GM12864 (cell line): ENCODE measurements around the gene SPNS3.
A peak's percentile ranks its signal among the peaks of the same experiment; 100 is the strongest.

Experiments
- DNase-seq: peaks from one replicate; pipeline ENCODE4 v3.0.0-alpha.2; 2011; ENCODE audit warnings: low read depth
- H3K4me3 ChIP-seq: 2 replicates; pipeline ENCODE4 v1.5.1; 2011; ENCODE audit warnings: mild to moderate bottlenecking, low read depth, low read length, control low read depth
- CTCF ChIP-seq: IDR thresholded peaks from 2 replicates; pipeline ENCODE4 v1.5.1; 2011; ENCODE audit warnings: low read depth, mild to moderate bottlenecking, moderate library complexity, low read length, control low read depth, inconsistent platforms; ENCODE audit errors: missing control alignments

SPNS3 gene

GRCh38 chr17:4409659-4410058, 24.1 kb upstream of the SPNS3 start:
- no peak for TF ChIP-seq CTCF
- no peak overlapping the region for H3K4me3 ChIP-seq
- DNase-seq = no peak

- TF ChIP-seq CTCF = no peak
- DNase-seq = no peak
- no peak overlapping the region for H3K4me3 ChIP-seq
Measured at GRCh38 chr17:4411201-4411600, 22.5 kb upstream of the SPNS3 start.

- TF ChIP-seq CTCF = peak; percentile 93
- no peak overlapping the region; the same call in 1 of the 2 replicates for H3K4me3 ChIP-seq
- DNase-seq = peak; percentile 82
Measured at GRCh38 chr17:4412933-4413831, 20.6 kb upstream of the SPNS3 start.

- no peak for TF ChIP-seq CTCF
- H3K4me3 ChIP-seq = no peak overlapping the region
- no peak for DNase-seq
Measured at GRCh38 chr17:4417129-4417667, 16.5 kb upstream of the SPNS3 start.

- DNase-seq = no peak
- H3K4me3 ChIP-seq = no peak overlapping the region
- peak; percentile 95 for TF ChIP-seq CTCF
Measured at GRCh38 chr17:4420692-4421131, 13.0 kb upstream of the SPNS3 start.

- DNase-seq = no peak
- H3K4me3 ChIP-seq = no peak overlapping the region
- TF ChIP-seq CTCF = no peak
Measured at GRCh38 chr17:4422864-4423263, 10.9 kb upstream of the SPNS3 start.

- H3K4me3 ChIP-seq = no peak overlapping the region
- no peak for DNase-seq
- TF ChIP-seq CTCF = no peak
Measured at GRCh38 chr17:4425398-4425797, 8.3 kb upstream of the SPNS3 start.
